HepG2 (cell line): Measurements from ENCODE around the gene TRIM6. TPM values are rescaled to one million over a fixed set of nuclear protein-coding genes. Genes with fewer than 3 reads are reported as not detected.

ENCODE experiments used
- ATAC-seq: fragments of 200-7000 bp; cut with Tn5 transposase; 3 replicates; pipeline ENCODE4 v1.9.1; 2020; ENCODE audit warnings: mild to moderate bottlenecking, moderate library complexity
- BruUV-seq: library from RNA; stranded (reverse); fragments of 400-500 nt; replicated peaks from 2 replicates; lab custom pipeline; 2021; lab: Mats Ljungman, UMichigan
- CTCF ChIA-PET: fragments of 300-600 bp; formaldehyde crosslinking; extraction: SDS; loops from one replicate; lab custom pipeline; 2021; ENCODE audit warnings: low total read pairs, inconsistent platforms, low intra/inter-chr PET ratio; lab: Yijun Ruan, JAX
- POLR2A ChIA-PET: fragments of 350-600 bp; sonication (Branson Sonifier 250); formaldehyde crosslinking; loops from one replicate; lab custom pipeline; 2020; ENCODE audit warnings: antibody characterized with exemption, inconsistent platforms; lab: Yijun Ruan, JAX
- DNase-seq: peaks from one replicate; pipeline ENCODE4 v3.0.0-alpha.2; 2015; ENCODE audit warnings: low spot score
- FAIRE-seq: peaks from 3 replicates; lab custom pipeline; 2011; peaks lifted over from hg19 to GRCh38; lab: Jason Lieb, UNC
- H2AFZ ChIP-seq: one replicate; pipeline ENCODE4 v1.6.1; 2011; ENCODE audit warnings: low read length, inconsistent platforms
- H3K27ac ChIP-seq: fragments of 300-600 bp; 3 replicates; pipeline ENCODE4 v1.8.0; 2011; ENCODE audit warnings: mixed run types, mild to moderate bottlenecking, mixed read lengths, low read length, inconsistent platforms; ENCODE audit not compliant: insufficient read depth; ENCODE audit errors: extremely low read length
- H3K27me3 ChIP-seq, 2 experiments: fragments of 200-600 bp in 1 of 2; 2 replicates in 1 of 2; 3 replicates in 1 of 2; pipeline versions ENCODE4 v1.6.0 to v1.8.0; 2011; ENCODE audit warnings: low read length in 2 of 2, mild to moderate bottlenecking in 2 of 2, moderate library complexity in 2 of 2, inconsistent platforms in 1 of 2; ENCODE audit not compliant: insufficient read depth in 2 of 2, control insufficient read depth in 1 of 2
- H3K36me3 ChIP-seq, 2 experiments: fragments of 200-600 bp in 1 of 2; replicated peaks in 1 of 2; 2 replicates in 1 of 2; 3 replicates in 1 of 2; pipeline versions ENCODE4 v1.5.1 to v1.8.0; 2011; ENCODE audit warnings: low read length in 2 of 2, inconsistent platforms in 1 of 2; ENCODE audit not compliant: insufficient read depth in 2 of 2, control insufficient read depth in 1 of 2
- H3K4me1 ChIP-seq: 2 replicates; pipeline ENCODE4 v1.5.1; 2012; ENCODE audit warnings: low read length, inconsistent platforms; ENCODE audit not compliant: insufficient read depth
- H3K4me2 ChIP-seq: 2 replicates; pipeline ENCODE4 v1.6.0; 2011; ENCODE audit warnings: low read depth, low read length, inconsistent platforms
- H3K4me3 ChIP-seq, 3 experiments: fragments of 200-600 bp in 1 of 3; sonication (generic), shearing (Covaris generic) in 1 of 3; replicated peaks in 1 of 3; 2 replicates each; pipeline ENCODE4 v1.5.1; 2011 to 2016; ENCODE audit warnings: low read length in 3 of 3, inconsistent platforms in 2 of 3, low read depth in 2 of 3, mild to moderate bottlenecking in 2 of 3, control low read depth in 1 of 3, mixed read lengths in 1 of 3; ENCODE audit not compliant: insufficient read depth in 1 of 3
- H3K79me2 ChIP-seq: one replicate; pipeline ENCODE4 v1.6.1; 2011; ENCODE audit warnings: low read length, inconsistent platforms; ENCODE audit not compliant: insufficient read depth
- H3K9ac ChIP-seq: 2 replicates; pipeline ENCODE4 v1.6.0; 2011; ENCODE audit warnings: mild to moderate bottlenecking, low read depth, low read length, inconsistent platforms; ENCODE audit not compliant: insufficient read depth
- H3K9me3 ChIP-seq: 2 replicates; pipeline ENCODE4 v1.5.1; 2012; ENCODE audit warnings: mild to moderate bottlenecking, low read length
- H4K20me1 ChIP-seq: 2 replicates; pipeline ENCODE4 v1.6.0; 2011; ENCODE audit warnings: inconsistent platforms, mild to moderate bottlenecking, low read length, moderate library complexity; ENCODE audit not compliant: insufficient read depth
- BRCA1 ChIP-seq: sonication (generic); formaldehyde crosslinking; IDR thresholded peaks from 2 replicates; pipeline ENCODE4 v1.4.0; 2020; ENCODE audit warnings: missing genetic modification reagents
- FLYWCH1 ChIP-seq: sonication (generic); formaldehyde crosslinking; IDR thresholded peaks from 2 replicates; pipeline ENCODE4 v1.8.1; 2023; ENCODE audit warnings: mild to moderate bottlenecking, missing genetic modification reagents
- LBX2 ChIP-seq: sonication (generic); formaldehyde crosslinking; IDR thresholded peaks from 2 replicates; pipeline ENCODE4 v1.5.0; 2020; ENCODE audit warnings: missing genetic modification reagents, mild to moderate bottlenecking, borderline replicate concordance
- MAFF ChIP-seq: IDR thresholded peaks from 2 replicates; pipeline ENCODE4 v1.6.1; 2011; ENCODE audit warnings: low read depth, low read length, improper control_type of control experiment
- MYC ChIP-seq: sonication (generic); formaldehyde crosslinking; IDR thresholded peaks from 2 replicates; pipeline ENCODE4 v1.9.0; 2021; ENCODE audit warnings: missing genetic modification reagents, borderline replicate concordance
- NCOA2 ChIP-seq: sonication (generic); formaldehyde crosslinking; IDR thresholded peaks from 2 replicates; pipeline ENCODE4 v1.8.0; 2022; ENCODE audit warnings: inconsistent platforms
- PAF1 ChIP-seq: IDR thresholded peaks from 2 replicates; pipeline ENCODE4 v1.6.1; 2016; ENCODE audit warnings: missing genetic modification reagents, missing compliant biosample characterization
- ZBTB20 ChIP-seq: sonication (generic); formaldehyde crosslinking; IDR thresholded peaks from 2 replicates; pipeline ENCODE4 v1.8.1; 2023; ENCODE audit warnings: missing genetic modification reagents, low read depth, mild to moderate bottlenecking, borderline replicate concordance
- ZNF207 ChIP-seq: fragments of 450-650 bp; IDR thresholded peaks from 2 replicates; pipeline ENCODE4 v1.6.1; 2016; ENCODE audit warnings: antibody characterized with exemption, borderline replicate concordance
- ZNF460 ChIP-seq: sonication (generic); formaldehyde crosslinking; IDR thresholded peaks from 2 replicates; pipeline ENCODE4 v1.5.1; 2020; ENCODE audit warnings: missing genetic modification reagents, mild to moderate bottlenecking, borderline replicate concordance
- ZNF484 ChIP-seq: sonication (generic); formaldehyde crosslinking; IDR thresholded peaks from 2 replicates; pipeline ENCODE4 v1.5.1; 2020; ENCODE audit warnings: mild to moderate bottlenecking, low read depth, missing genetic modification reagents, borderline replicate concordance
- WGBS: methylation state at CpG from one replicate; pipeline ENCODE4 v1.1.6; 2017; ENCODE audit warnings: low lambda C conversion rate; 5-methylcytosine and 5-hydroxymethylcytosine counted together
- in situ Hi-C: cut with HindIII; loops from 2 replicates; pipeline ENCODE4 v1.10.0; 2017; ENCODE audit warnings: low pct_unique_long_range_greater_than_20kb; ENCODE audit not compliant: extremely low pct_ligation_motif_present
- intact Hi-C: fragments of 100-400 bp; cut with micrococcal nuclease; formaldehyde crosslinking; loops from one replicate; pipeline ENCODE4 v1.10.0; 2022; ENCODE audit not compliant: unreplicated experiment
- polyA plus RNA-seq, 8 experiments: library from polyadenylated mRNA; depleted of rRNA in 3 of 8; stranded (reverse) in 7 of 8; unstranded in 1 of 8; fragments of >200 nt; fragmentation: Illumina TruSeq in 4 of 8; extraction: Trizol in 4 of 8; gene quantifications; 2 replicates each; pipeline versions ENCODE4 v1.2.1 to v1.2.3, GENCODE V29; 2011 to 2016; ENCODE audit warnings: low read depth in 4 of 8, missing spikeins in 1 of 8, mixed read lengths in 1 of 8; ENCODE audit not compliant: insufficient read depth in 1 of 8
- total RNA-seq, 5 experiments: library from RNA; depleted of rRNA; stranded (reverse); fragments of >200 nt; fragmentation: Illumina TruSeq; extraction: Trizol; gene quantifications; 2 replicates each; pipeline ENCODE4 v1.2.3, GENCODE V29; 2016; ENCODE audit warnings: low read depth in 1 of 5
- TF ChIP-seq, protein P1 (sequence below): sonication (generic); formaldehyde crosslinking; IDR thresholded peaks from 2 replicates; pipeline ENCODE4 v1.8.1; 2023; ENCODE audit warnings: mild to moderate bottlenecking, inconsistent platforms, moderate library complexity, missing genetic modification reagents, borderline replicate concordance
- TF ChIP-seq, protein P2 (sequence below): sonication (generic); formaldehyde crosslinking; IDR thresholded peaks from 2 replicates; pipeline ENCODE4 v1.5.0; 2020; ENCODE audit warnings: mild to moderate bottlenecking, missing genetic modification reagents

Gene TRIM6
- total and polyA plus RNA-seq, 2 of the 13 experiments (the other 11 are each of a cell fraction or from before 2014, with no cell fraction given): not detected

- TF ChIP-seq NCOA2 (CRISPR knock-in tag): no peak
These were observed 14.0 kb downstream of the TRIM6 start (continued) for GRCh38 chr11:5610446-5610845.

- POLR2A ChIA-PET: no interaction called here
- H3K4me1 ChIP-seq: no peaks in the 10 kb centered on the region
- no peaks in the 10 kb centered on the region for H3K36me3 ChIP-seq
- no peak overlapping the region for H3K27ac ChIP-seq
- peaks cover 0 to 1% of the 10 kb centered on the region in 2 experiments; a peak in 2 of 5 replicates for H3K27me3 ChIP-seq
- TF ChIP-seq ZNF460 (CRISPR knock-in tag) (no peak), ZNF484 (CRISPR knock-in tag) (no peak), ZNF207 (no peak), BRCA1 (CRISPR knock-in tag) (no peak), FLYWCH1 (CRISPR knock-in tag) (no peak), MYC (CRISPR knock-in tag) (no peak), MAFF (no peak), LBX2 (no peak), PAF1 (no peak), ZBTB20 (CRISPR knock-in tag) (no peak)
- TF ChIP-seq, protein P1, sequence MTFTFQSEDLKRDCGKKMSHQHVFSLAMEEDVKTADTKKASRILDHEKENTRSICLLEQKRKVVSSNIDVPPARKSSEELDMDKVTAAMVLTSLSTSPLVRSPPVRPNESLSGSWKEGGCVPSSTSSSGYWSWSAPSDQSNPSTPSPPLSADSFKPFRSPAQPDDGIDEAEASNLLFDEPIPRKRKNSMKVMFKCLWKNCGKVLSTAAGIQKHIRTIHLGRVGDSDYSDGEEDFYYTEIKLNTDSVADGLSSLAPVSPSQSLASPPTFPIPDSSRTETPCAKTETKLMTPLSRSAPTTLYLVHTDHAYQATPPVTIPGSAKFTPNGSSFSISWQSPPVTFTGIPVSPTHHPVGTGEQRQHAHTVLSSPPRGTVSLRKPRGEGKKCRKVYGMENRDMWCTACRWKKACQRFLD: no peak
- TF ChIP-seq, protein P2, sequence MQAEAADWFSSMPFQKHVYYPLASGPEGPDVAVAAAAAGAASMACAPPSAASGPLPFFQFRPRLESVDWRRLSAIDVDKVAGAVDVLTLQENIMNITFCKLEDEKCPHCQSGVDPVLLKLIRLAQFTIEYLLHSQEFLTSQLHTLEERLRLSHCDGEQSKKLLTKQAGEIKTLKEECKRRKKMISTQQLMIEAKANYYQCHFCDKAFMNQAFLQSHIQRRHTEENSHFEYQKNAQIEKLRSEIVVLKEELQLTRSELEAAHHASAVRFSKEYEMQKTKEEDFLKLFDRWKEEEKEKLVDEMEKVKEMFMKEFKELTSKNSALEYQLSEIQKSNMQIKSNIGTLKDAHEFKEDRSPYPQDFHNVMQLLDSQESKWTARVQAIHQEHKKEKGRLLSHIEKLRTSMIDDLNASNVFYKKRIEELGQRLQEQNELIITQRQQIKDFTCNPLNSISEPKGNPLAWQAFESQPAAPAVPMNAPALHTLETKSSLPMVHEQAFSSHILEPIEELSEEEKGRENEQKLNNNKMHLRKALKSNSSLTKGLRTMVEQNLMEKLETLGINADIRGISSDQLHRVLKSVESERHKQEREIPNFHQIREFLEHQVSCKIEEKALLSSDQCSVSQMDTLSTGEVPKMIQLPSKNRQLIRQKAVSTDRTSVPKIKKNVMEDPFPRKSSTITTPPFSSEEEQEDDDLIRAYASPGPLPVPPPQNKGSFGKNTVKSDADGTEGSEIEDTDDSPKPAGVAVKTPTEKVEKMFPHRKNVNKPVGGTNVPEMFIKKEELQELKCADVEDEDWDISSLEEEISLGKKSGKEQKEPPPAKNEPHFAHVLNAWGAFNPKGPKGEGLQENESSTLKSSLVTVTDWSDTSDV: no peak
- no peak overlapping the region for H3K4me3 ChIP-seq
- ATAC-seq: peak; percentile 54; the same call in 1 of the 3 replicates
- no peaks in the 10 kb centered on the region for H4K20me1 ChIP-seq
- FAIRE-seq: no peak
- no peak overlapping the region for H2AFZ ChIP-seq
- CTCF ChIA-PET: no interaction called here
- H3K9ac ChIP-seq: no peak overlapping the region
- H3K4me2 ChIP-seq: no peak overlapping the region
- WGBS: 66% methylated on average over 11 of the region's 11 CpGs
- in situ Hi-C loops: no loop called here
- DNase-seq: no peak
- H3K79me2 ChIP-seq: no peaks in the 10 kb centered on the region
- BruUV-seq: no TSS peak
- H3K9me3 ChIP-seq: no peaks in the 10 kb centered on the region
- intact Hi-C loops: no loop called here
These were observed 15.2 kb downstream of the TRIM6 start for GRCh38 chr11:5611627-5612026.
